SK-MEL-5 (cell line): Measurements from ENCODE around the gene KRTAP4-5. TPM values are rescaled to one million over a fixed set of nuclear protein-coding genes. Genes with fewer than 3 reads are reported as not detected.
"Not testable (repeated sequence)": the region's sequence is repeated elsewhere in the genome, so short reads cannot be mapped to it uniquely, and the experiment has no call there.

ENCODE experiments used
- DNase-seq: peaks from one replicate; pipeline ENCODE4 v3.0.0-alpha.2; 2016; ENCODE audit warnings: low read depth, low spot score
- in situ Hi-C: cut with HindIII; loops from 2 replicates; pipeline ENCODE4 v1.10.0; 2016; ENCODE audit warnings: low sequenced_read_pairs, high pct_unique_total_duplicates, low pct_unique_long_range_greater_than_20kb
- total RNA-seq: library from RNA; depleted of rRNA; stranded (reverse); fragments of >200 nt; shearing (Covaris generic); gene quantifications from 2 replicates; pipeline ENCODE4 v1.2.3, GENCODE V29; 2014

The KRTAP4-5 gene
- total RNA-seq, 1 experiment from 2014 or later = not detected

DNA sequence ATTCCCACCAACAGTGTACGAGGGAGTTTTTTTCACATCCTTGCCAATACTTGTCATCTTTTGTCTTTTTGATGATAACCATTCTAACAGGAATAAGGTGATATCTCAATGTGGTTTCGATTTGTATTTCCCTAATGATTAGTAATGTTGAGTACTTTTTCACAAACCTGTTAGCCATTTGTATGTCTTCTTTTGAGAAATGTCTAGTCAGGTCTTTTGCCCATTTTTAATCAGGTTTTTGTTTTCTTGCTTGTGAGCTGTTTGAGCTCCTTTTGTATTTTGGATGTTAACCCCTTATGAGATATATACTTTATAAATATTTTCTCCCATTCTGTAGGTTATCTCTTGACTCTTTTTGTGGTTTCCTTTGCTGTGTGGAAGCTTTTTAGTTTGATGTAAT lies 1.9 kb upstream of the KRTAP4-5 start:
- DNase-seq = no peak
- in situ Hi-C loops = no loop called here

DNA sequence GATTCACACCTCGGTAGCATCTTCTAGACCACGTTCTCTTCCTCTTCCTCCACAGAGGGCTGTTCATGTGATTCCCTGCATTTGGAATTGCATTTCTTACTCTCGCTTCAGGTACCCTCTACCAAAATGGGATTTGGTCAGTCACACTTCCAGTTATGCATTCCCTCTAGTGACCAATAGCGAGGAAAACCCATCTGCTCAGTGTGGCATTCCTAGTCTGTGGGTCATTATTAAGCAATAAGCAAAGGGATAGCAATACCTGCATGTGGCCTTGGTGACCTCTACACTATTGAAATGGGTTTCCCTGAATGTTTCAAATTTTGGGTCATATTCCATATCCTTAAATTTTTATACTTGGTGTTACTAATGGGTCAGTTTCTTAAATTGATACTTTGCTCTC lies 401 bp upstream of the KRTAP4-5 start:
- in situ Hi-C loops = no loop called here
- no peak for DNase-seq

DNA sequence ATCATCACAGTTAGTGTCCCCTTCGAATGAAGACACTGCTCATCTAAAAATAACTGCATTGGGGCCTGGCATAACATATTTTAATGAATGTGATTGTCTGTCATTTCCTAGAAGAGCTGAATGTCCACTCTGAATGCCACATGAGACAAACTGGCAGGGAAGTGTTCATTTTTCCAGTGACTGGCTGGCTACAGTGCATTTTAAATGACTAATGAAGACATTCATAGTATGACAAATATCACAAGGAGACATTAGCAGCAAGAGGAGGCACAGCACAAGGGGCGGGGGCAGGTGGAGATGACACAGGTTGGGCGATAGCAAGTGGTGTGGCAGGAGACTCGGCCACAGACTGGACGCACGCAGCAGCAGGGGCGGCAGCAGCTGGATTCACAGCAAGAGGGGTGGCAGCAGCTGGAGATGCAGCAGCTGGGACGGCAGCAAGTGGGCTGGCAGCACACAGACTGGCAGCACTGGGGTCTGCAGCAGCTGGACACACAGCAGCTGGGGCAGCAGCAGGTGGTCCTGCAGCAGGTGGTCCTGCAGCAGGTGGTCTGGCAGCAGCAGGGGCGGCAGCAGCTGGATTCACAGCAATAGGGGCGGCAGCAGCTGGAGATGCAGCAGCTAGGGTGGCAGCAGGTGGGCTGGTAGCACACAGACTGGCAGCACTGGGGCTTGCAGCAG lies 514 bp downstream of the KRTAP4-5 start:
- DNase-seq, in situ Hi-C loops: not testable (repeated sequence)

DNA sequence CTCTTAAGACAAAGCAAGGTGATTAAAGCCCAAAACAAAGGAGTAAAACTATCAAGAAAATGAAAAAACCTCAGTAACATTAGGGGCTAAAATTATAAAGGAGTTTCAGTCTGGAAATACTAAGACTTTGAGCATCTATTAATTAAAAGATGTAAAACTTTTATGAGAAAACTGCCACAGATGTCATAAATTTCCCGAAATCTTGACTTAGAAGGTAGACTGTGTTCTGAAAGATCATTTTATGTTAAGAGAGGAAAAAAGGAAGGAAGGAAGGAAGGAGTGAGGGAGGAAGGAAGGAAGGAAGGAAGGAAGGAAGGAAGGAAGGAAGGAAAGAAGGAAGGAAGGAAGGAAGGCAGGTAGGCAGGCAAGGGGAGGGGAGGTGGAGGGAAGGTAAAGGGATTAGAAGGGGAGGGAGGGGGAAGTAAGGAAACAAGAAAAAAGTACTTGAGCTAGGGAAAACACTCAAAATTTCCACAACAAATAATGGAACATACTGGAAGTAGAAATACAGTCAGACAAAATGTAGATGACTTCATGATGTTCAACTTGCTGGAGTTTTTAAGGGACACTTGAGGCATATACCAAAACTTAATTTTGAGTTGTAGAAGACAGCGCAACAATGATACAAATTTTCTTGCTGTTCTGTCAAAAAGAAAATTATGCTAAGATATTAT lies 2.0 kb downstream of the KRTAP4-5 start:
- in situ Hi-C loops = no loop called here
- DNase-seq = no peak

DNA sequence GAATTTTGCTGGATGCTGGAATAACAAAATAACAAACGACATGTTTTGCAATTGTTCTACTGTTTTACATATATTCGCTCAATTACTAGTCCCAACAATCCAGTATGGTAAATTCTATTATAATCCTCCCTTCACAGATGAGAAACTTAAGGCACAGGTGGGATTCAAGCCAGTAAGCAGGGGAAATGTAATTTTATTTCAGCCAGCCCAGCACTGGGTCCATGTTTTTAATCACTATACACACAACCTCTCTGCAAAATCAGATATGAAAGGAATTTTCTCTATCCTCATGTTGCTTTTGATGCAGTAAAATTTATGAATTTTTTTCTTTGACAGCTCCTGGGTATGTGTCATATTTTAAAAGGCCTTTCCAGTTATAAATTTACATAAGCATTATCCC lies 4.4 kb downstream of the KRTAP4-5 start:
- DNase-seq = no peak
- in situ Hi-C loops = no loop called here

DNA sequence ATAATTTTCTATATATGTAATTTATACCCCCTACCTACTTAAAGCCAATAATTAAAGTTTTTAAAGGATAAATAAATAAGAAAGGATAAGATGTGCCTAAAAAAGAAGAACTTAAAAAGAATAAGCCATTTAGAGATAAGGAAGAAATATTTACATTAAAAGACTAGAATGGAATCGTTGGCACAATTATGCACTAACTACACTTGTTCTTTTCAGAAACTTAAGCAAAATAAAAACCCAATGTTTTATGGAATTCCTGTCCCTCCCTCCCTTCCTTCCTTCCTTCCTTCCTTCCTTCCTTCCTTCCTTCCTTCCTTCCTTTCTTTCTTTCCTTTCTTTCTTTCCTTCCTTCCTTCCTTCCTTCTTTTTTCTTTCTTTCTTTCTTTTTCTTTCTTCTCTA lies 4.8 kb downstream of the KRTAP4-5 start:
- in situ Hi-C loops = no loop called here
- no peak for DNase-seq

DNA sequence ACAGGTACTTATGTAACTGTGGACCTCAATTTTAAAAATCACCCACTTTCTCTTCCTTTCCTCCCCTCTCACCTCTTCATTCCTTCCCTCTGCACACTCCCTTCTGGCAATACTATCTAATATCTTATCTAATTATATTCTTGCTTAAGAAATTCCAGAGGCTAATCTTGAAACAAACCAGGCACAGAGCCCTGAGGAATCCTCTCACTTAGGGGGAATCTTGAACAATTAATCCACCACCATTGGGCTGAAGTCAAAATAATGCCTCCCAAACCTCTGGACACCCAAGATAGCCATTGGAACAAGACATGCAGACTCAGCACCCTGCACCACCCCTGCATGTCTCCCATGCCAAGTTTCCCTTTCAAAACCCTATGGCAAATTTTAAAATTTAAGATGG lies 8.3 kb downstream of the KRTAP4-5 start:
- no peak for DNase-seq
- in situ Hi-C loops = no loop called here

DNA sequence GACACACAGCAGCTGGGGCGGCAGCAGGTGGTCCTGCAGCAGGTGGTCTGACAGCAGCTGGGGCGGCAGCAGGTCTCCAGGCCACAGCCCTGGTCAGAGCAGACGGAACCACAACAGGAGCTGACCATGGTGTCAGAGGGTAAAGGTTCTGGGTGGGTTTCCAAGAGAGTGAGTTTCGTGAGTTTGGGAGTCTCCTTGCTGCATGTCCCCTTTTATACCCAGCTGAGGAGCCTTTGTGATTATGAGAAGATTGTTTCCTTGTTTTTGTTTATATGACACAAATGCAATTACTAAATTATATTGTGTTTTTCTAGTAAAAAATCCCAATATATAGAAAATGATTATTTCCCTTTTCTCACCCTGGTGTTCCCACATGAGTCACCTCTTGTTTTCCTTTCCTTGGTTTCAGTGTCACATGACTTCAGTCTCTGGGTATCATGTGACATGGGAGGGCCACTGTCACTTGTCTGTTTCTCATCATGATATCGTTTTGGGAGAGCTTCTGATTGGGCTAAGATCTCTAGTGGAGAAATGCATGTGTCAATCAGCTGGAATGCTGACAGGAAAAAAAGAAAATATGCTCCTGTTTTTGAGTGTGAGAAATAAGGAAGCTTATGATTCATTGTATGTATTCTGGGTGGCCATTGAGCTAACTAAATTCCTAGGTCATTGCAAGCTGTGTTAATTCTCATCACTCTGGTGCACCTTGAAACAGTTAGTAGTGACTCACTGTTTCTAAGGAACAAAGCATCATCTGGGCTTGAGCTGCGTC lies 9.1 kb downstream of the KRTAP4-5 start, which contains the start of gene KRTAP4-6:
Gene KRTAP4-6, minus strand, starts transcription at position 185 of the 772 bp plus-strand sequence. Its CDS starts 57 bp downstream, at position 128.
- DNase-seq = no peak
- in situ Hi-C loops = no loop called here

DNA sequence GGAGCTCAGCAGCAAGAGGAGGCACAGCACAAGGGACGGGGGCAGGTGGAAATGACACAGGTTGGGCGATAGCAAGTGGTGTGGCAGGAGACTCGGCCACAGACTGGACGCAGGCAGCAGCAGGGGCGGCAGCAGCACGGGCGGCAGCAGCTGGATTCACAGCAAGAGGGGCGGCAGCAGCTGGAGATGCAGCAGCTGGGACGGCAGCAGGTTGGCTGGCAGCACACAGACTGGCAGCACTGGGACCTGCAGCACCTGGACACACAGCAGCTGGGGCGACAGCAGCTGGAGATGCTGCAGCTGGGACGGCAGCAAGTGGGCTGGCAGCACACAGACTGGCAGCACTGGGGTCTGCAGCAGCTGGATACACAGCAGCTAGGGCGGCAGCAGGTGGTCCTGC lies 9.8 kb downstream of the KRTAP4-5 start:
- DNase-seq, in situ Hi-C loops: not testable (repeated sequence)

DNA sequence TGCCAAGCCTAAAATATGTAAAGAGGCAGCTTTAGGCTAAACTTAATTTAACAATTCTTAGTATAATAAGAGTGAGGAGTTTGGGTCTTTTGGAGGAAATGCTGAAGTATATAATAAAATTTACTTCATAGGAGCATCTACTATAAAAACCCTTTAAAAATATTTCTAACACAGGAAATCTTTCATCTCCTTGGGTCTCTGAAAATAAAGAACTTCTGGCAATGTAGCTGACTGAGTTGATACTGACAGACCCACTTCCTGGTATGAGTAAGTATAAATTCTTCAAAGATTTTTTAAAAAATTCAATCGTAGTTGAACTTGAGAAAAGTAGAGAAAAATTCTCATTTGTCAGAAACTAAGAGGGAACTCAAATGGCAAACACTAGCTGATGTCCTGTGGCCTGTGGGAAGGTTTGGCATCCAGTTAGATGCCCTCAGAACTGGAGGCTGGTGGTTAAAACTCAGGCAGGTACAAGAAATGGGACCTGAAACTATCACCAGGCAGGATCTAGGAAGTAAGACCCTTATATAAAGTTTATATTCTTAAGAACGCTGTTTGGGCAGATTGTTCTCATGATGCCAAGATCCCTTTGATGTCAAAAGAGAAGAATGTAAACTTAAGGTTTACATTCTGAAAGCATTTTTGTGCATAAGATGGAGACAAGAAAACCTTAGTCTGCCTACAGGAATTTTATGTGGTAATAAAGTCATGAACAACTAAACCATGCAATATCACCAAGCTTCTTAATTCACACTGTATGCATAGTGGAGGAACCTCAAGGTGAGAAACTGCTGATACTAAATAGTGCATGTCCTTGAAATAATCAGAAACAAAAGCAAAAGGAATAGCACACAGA lies 15.5 kb downstream of the KRTAP4-5 start:
- DNase-seq = no peak
- in situ Hi-C loops = no loop called here

DNA sequence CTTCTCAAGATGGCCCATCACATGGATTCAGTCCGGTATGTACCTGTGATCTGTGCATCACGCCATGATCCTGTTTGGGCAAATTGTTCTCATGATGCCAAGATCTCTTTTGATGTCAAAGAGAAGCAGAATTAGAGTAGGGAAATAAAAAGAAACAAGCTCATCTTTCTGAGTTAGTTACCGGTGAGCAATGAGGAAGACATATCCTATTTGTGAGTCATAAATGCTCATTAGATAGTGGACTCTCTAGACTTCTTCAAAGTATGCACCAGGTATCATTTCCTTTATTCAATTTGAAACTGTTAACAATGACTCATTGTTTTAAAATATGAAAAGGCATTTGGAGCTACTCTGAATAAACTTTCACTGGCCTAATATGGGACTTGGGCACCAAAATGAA lies 17.6 kb downstream of the KRTAP4-5 start:
- DNase-seq = no peak
- in situ Hi-C loops = no loop called here

DNA sequence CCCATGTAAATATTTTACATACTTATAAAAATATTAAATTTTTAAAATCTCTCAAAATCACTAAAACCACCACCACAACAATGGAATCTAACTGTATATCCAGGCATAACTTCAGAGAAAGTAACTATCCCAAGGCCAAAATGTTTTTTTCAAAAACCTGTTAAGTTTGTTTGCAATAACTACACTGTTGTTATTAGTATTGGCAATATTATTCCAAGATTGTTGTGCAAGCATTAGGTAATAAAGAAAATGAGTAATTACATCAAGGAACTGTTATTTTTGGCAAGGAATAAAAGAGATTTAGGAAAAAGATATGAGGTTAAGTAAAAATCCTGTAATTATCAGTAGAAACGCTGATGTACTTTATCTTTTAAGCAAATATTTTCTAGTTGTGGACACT lies 22.3 kb downstream of the KRTAP4-5 start:
- in situ Hi-C loops = no loop called here
- no peak for DNase-seq

DNA sequence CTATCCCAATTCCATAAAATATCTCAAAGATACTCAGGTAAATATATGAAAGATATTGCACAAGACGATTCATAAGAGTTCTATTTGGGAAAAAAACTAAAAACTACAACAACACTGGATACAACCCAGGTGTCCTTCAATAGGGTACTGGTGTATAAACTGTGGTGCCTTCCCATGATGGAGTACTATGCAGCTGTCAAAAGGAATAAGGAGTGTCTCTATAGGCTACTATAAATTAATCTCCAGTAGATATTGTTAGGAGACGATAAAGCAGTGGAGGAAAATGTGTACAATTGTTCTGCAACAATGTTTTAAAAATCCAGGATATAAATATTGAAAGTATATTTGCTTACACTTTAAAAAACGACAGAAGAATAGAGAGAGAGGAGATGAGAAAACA lies 23.2 kb downstream of the KRTAP4-5 start:
- in situ Hi-C loops = no loop called here
- DNase-seq = no peak

DNA sequence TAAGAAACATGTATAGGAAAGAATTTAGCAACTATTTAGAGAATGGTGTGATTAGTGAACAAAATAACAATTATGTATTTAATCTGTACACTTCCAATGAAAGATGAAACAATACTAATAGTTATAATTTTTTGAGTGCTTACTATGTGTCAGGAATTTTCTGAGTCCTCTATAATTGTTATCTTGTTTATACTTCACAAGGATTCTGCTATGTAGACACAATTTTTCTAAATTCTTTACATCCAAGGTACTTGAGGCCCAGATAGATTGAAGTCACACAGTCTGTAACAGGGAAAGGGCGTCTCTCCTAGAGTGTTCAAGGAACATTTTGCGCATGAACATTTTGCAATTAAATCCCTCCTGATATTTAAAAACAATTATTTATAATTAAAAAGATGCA lies 24.6 kb downstream of the KRTAP4-5 start:
- in situ Hi-C loops = no loop called here
- DNase-seq = no peak

DNA sequence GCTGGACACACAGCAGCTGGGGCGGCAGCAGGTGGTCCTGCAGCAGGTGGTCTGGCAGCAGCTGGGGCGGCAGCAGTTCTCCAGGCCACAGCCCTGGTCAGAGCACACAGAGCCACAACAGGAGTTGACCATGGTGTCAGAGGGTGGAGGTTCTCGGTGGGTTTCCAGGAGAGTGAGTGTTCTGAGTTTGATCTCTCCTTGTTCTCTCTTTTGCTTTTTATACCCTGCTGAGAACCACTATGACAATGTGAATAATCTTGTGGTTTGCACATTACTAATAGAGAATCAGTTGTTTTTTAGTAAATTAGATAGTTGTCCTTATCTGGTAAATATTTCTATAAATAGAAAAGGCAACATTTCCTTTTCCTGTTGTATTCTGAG lies 25.6 kb downstream of the KRTAP4-5 start, which contains the start of gene KRTAP4-12:
Gene KRTAP4-12, minus strand, starts transcription at position 192 of the 381 bp plus-strand sequence. Its CDS starts 60 bp downstream, at position 132.
- in situ Hi-C loops, DNase-seq: not testable (repeated sequence)

DNA sequence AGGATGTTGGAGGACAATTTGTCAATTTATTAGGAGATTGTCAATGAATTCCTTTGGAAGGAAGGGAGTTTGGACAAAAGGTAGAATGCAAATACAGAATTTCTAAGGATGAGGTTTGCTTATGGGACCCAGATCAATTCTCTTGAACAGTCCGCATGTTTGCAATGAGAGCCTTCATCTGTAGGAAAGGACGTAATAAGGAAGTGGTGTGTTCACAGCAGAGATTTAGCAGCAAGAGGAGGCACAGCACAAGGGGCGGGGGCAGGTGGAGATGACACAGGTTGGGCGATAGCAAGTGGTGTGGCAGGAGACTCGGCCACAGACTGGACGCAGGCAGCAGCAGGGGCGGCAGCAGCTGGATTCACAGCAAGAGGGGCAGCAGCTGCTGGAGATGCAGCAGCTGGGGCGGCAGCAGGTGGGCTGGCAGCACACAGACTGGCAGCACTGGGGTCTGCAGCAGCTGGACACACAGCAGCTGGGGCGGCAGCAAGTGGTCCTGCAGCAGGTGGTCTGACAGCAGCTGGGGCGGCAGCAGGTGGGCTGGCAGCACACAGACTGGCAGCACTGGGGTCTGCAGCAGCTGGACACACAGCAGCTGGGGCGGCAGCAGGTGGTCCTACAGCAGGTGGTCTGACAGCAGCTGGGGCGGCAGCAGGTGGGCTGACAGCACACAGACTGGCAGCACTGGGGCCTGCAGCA lies 26.2 kb downstream of the KRTAP4-5 start:
- in situ Hi-C loops, DNase-seq: not testable (repeated sequence)

DNA sequence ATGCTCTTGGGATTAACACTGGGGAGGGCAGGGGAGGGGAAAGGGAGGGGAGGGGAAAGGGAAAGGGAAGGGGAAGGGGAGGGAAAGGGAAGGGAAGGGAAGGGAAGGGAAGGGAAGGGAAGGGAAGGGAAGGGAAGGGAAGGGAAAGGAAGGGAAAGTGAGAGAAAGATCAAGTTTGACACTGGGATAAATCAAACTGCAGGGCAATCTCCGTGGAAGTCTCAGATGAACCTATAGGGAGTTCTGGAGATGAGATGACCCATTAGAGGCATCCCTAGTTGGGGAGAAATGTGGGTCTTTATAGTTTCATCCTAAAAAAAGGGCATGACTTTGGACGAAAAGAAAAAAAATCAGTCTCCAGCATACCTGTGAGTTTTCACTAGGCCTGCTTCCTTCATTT lies 27.9 kb downstream of the KRTAP4-5 start:
- DNase-seq = no peak
- in situ Hi-C loops = no loop called here
